ENCODE data around the gene ORM1.
"Not testable (repeated sequence)": the region's sequence is repeated elsewhere in the genome, so short reads cannot be mapped to it uniquely, and the experiment has no call there.

The ORM1 gene

DNA sequence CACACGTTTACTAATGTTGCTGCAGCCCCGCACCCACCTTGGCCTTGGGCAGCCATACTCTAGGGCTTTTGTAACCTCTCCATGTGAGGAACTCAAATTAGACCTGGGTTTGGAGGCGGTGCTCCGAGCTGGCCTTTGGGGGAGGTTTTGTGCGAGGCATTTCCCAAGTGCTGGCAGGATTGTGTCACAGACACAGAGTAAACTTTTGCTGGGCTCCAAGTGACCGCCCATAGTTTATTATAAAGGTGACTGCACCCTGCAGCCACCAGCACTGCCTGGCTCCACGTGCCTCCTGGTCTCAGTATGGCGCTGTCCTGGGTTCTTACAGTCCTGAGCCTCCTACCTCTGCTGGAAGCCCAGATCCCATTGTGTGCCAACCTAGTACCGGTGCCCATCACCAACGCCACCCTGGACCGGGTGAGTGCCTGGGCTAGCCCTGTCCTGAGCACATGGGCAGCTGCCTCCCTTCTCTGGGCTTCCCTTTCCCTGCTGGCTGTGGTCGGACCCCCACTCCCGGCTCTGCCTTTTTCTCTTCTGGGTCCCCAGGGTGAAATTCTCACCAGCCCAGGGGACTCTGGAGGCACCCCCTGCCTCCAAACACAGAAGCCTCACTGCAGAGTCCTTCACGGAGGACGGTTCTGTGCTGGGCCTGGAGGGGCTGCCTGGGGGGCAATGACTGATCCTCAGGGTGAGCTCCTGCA is at the start of gene ORM1:
TSS of gene ORM1 (plus strand) at position 268 of the 701 bp plus-strand sequence. CDS start at position 304, 36 bp downstream.
- DNase-seq = not testable (repeated sequence)

- no peak for DNase-seq
These were observed 49.4 kb upstream of the ORM1 start for GRCh38 chr9:114273461-114273881.

- no peak for DNase-seq
These were observed 48.7 kb upstream of the ORM1 start for GRCh38 chr9:114274217-114274616.

DNA sequence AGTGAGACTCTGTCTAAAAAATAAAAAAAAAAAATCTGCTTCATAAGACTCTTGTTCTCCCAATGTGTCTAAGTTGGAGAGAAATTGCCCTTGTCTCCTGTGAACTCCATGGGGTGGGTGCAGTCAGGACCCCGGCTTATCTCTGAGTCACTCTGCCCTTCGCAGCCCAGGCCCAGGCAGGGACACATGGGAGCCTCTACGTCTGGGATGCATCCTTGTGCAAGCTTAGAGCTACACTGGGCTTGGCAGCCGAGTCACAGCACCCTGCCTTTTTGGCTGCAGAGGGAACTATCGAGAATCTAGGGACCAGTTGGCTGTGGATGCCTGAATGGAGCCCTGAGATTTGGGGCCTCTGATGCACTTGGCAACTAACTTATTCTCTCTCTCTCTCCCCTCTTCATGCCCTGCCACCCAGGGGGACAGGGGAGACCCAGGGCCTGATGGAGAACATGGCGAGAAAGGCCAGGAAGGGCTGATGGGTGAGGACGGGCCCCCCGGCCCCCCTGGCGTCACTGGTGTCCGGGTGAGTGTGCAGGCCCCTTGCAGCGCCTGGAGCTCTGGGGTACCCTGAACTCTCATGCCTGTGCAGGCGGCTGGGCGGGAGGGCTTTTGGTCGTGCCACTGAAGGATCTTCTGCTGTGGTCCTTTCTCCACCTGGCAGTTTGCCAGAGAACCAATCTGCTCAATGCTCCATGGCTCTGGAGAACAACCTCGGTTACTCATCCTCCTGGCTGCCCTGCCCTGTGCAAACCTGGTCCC is 47.5 kb upstream of the ORM1 start:
- DNase-seq = no peak

- DNase-seq = no peak
These were observed 45.7 kb upstream of the ORM1 start for GRCh38 chr9:114276908-114277821.

- no peak for DNase-seq
These were observed 44.5 kb upstream of the ORM1 start for GRCh38 chr9:114278356-114278755.

DNA sequence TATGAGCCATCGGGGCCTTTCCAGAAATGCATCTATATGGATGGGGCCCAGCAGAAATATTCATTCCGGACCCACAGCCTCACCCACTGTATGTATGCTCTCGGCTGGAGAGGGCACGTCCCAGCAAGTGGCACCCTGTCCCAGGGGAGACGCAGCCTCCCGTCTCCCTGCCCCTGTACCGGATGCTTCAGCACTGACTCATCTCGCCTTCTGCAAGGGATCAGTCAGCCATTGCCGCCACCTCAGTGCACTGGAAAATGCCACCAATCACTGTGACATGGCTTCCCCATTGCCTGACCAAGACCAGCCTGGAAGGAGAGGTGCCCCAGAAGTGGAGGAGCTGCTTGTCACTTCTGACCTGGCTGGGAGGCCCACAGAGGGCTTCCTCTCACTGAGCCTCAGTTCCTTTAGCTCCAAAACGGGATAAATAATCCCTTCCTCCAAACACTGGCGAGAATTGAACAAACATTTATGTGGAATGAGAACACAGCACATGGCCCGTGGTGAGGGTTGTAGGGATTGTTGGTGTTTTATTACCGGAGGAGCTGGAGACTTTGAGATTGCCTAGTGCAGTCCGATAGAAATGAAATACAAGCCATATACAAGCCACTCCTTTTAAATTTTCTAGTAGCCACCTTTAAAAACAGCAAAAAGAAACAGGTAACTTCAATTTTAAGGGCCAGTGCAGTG is 43.9 kb upstream of the ORM1 start:
- DNase-seq = no peak

DNA sequence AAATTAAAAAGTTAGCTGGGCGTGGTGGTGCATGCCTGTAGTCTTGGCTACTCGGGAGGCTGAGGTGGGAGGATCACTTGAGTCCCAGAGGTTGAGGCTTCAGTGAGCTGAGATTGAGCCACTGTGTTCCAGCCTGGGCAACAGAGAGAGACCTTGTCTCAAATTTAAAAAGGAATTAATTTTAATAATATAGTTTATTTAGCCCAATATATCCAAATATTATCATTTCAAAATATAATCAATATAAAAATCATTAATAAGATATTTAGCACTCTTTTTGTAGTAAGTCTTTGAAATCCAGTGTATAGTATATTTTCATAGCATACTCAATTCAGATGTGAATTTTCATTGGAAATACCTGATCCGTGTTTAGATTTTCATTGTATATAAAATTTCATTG is 43.2 kb upstream of the ORM1 start:
- no peak for DNase-seq

- DNase-seq = no peak
These were observed 42.0 kb upstream of the ORM1 start for GRCh38 chr9:114280636-114281472.

DNA sequence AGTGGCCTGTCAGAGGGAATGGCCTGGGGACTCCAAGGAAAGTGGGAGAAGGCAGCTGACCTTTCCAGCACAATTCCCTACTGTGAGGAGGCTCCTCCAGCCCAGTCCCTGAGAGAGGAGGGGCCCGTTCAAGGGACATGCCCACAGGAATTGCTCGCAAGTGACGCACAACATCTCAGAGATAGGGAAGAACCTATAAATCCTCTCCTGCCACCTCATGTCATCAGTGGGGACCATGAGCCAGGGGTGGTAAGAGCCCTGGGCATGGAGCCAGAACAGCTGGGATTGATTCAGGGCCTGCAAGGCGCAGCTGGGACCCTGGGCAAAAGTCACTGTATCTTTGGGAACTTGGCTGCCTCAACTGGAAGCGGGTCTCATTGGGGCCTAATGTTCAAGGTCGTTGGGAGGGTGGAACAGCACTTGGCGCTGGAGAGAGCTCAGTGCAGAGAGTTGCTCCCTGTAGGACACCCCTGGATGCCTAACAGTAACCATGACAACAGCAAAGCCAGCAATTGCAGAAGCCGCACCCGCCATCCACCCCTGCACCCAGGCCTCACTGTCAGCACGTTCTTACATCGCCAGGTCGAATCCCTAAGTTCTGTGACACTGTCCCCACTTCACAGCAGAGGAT is 41.3 kb upstream of the ORM1 start:
- DNase-seq = no peak

GRCh38 chr9:114282104-114282485 is 40.8 kb upstream of the ORM1 start:
- DNase-seq = no peak

- DNase-seq = no peak
These were observed 40.4 kb upstream of the ORM1 start for GRCh38 chr9:114282507-114282906.

DNA sequence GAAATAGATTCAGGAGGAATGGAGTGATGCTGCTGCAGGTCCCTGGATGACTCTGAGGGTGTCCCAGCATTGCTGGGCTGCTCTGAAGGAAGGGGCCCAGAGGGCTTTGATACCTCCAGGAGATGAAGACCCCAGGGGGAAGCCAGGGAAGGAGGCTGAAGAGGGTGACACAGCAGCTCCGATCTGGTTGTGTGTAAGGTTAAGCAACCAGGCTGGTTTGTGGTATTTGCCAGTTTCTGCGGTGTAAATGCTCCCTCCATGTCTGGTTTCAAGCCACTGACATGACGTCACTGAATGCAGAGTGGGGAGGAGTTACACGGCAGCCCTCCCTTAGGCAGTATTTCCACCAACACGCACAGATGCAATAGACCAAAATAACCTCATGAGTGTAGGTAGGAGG is 40.0 kb upstream of the ORM1 start:
- no peak for DNase-seq

DNA sequence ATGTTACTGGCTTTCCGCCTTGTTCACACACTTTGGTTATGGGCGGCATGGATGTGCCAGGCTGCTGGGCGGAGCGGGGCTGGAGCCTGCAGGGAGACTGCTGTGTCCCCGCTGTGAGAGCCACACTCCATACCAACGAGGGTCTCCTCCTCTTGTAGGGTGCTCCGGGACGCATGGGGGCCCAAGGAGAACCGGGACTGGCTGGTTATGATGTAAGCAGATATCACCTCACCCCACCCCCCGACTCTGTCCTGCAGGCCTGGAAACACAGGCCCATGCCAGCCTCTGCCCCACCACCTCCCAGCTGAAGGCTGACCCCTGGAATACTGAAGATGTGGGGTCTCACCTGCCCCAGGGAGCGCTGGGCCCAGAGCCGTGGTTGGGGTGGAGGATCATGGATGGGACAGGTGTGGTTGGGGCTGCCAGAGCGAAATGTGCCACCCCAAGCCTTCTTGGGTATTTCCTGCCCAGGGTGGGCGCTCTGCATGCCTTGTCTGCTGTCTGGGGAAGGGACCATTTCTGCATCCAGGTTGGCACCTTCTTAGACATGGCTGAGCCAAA is 39.3 kb upstream of the ORM1 start:
- no peak for DNase-seq

DNA sequence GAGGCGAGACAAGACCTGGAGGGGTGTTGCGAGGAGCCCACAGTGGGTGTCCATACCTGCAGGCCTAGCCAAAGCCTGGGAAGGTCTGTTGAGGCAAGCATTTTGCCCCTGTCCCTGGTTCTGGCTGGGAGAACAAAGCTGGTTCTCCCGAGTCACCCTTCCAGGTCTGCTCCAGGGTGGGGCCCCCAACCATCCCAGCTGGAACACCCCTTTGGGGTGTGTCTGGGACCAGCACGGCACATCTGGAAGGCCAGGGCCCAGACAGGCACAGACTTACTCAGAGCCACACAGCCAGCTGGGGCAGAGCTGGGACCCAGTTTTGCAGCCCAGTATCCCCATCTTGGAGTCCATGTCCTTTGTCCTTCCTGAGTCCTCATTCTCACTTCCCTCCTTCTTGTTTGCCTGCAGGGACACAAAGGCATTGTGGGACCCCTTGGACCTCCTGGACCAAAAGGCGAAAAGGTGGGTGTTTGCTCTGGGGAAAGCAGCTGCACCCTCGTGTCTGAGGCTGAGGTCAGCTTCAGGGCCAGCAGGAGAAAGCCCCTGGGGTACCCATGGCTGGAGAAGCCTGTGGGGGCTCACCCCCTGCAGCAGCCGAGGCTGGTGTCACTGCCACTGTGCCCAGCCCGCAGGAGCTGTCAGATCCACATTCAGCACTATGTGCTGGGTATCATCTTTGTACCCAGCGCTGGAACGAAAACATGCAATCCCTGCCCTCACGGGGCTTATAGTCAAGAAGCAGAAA is 38.4 kb upstream of the ORM1 start:
- DNase-seq = no peak

DNA sequence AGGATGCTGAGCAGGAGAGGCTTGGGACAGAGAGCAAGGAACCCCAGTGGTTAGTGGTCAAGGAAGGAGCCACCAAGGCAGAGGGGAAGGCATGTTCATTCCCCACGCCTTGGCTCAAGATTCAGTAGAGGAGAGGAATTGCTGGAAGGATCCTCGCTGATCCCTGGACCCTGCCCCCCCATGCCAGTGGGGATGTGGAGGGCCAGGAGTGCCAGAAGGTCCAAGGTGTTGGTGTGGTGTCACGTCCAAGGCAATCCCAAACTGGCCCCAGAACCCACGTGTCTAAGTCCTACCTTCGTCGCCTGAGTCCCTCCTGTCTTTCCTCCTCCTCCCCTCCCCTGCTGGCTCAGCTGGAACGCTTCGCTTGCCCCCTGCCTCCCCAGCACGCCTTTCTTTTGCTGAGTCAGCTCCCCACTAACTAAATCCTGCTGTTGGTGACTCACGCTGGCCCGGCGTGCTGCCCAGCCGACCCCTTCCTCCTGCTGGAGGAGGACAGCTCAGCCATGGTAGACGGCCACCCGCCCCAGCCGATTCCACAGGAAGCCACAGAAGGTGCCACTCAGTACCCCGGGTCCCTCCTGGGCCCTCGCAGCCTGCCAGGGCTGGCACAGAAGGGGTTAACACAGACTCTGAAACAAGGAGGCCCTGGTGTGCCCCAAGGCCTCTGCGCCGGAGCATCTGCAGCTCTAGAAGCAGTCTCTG is 37.6 kb upstream of the ORM1 start:
- peak; percentile 57 for DNase-seq

DNA sequence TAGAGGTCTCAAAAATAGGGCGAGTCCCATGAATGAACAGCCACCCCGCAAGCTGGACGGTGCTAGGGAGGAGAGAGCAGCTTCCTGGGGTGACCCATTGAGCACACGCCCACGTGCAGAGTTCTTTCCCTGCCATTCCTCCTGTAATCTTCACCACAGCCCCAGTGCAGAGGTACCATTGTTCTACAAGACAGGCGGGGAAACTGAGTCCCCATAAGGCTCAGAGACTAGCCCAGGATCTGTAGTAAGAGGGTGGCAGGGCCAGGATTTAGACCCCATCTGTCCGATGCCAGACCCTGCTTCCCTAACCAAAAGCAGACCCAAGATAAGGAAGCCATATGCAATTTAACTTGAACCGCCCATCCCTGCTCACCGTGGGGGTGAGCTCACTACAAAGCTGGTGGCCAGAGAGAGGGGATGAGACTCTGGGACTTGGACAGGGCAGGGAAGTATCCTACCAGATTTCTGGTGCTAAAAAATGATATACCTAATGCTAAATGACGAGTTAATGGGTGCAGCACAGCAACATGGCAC is 36.7 kb upstream of the ORM1 start:
- DNase-seq = no peak

DNA sequence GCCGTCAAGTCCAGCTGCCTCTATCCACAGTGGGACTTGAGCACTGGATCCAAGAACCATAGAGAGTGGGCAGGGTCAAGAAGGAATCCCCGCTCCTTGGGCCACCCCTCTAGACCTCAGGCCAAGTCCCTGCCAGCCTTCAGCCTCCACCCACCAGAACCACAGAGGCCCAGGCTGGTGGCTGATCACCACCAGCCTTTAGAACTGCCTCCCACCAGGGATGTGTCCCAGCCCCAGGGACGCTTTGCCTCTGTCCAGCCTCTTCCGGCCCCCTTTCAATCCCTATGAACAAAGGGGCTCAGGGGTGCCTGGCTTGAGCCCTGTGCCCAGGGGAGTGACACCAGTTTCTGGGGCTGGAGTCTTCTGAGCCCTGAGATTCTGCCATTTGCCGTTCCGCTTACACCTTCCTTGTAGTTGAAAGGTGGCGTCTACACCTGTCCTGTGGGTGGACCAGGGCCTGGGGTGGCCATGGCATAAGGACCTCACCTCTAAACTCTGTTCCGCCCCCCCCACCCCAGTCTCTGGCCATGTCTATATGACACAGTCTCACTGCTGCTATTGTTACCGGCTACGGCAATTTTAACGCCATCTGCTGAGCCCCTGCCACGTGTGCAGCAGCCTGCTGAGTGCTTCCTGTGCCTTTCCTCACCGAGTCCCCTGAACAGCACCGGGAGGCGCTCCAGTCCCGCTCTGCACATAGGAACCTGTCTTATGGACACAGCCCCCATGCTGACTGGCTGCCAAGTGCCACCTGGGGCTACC is 35.7 kb upstream of the ORM1 start:
- DNase-seq = no peak
